ENCODE results near the gene SGMS1.
"Not testable (repeated sequence)": the region's sequence is repeated elsewhere in the genome, so short reads cannot be mapped to it uniquely, and the experiment has no call there.

DNA sequence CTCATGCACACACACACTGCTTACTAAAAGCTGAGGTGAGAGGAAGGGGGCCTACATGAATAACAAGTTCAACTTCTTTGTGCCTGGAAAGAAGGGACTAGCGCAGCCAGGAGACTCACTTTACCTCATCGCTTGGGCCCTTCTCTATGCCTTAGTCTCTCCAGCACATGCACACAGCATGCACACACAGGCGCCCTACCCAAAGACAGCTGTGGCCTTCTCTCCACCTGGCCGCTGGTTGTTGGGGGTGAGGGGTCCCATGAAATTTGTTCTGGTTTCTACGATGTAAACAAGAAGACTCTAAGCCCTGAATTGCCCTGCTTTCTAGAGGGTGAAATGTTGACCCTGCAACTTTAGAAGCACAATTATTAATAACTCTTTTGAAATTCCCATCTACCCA is 38.7 kb upstream of the SGMS1 start:
- TF ChIP-seq POLR2A (IDR thresholded peaks at IDR 0.05), result not testable (repeated sequence)
- TF ChIP-seq, protein P1, sequence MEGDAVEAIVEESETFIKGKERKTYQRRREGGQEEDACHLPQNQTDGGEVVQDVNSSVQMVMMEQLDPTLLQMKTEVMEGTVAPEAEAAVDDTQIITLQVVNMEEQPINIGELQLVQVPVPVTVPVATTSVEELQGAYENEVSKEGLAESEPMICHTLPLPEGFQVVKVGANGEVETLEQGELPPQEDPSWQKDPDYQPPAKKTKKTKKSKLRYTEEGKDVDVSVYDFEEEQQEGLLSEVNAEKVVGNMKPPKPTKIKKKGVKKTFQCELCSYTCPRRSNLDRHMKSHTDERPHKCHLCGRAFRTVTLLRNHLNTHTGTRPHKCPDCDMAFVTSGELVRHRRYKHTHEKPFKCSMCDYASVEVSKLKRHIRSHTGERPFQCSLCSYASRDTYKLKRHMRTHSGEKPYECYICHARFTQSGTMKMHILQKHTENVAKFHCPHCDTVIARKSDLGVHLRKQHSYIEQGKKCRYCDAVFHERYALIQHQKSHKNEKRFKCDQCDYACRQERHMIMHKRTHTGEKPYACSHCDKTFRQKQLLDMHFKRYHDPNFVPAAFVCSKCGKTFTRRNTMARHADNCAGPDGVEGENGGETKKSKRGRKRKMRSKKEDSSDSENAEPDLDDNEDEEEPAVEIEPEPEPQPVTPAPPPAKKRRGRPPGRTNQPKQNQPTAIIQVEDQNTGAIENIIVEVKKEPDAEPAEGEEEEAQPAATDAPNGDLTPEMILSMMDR (IDR thresholded peaks at IDR 0.05 in 8 of 11, conservative IDR thresholded peaks at IDR 0.05 in 3 of 11), result not testable (repeated sequence)
